ENCODE data around the gene FAM241A. TPM values are rescaled to one million over a fixed set of nuclear protein-coding genes. Genes with fewer than 3 reads are reported as not detected.

Gene FAM241A
- total and polyA plus RNA-seq, 9 of the 15 experiments (the other 6 are each of a cell fraction or from before 2014, with no cell fraction given) = 2.3 to 8.5 (median 5.3) TPM

DNA sequence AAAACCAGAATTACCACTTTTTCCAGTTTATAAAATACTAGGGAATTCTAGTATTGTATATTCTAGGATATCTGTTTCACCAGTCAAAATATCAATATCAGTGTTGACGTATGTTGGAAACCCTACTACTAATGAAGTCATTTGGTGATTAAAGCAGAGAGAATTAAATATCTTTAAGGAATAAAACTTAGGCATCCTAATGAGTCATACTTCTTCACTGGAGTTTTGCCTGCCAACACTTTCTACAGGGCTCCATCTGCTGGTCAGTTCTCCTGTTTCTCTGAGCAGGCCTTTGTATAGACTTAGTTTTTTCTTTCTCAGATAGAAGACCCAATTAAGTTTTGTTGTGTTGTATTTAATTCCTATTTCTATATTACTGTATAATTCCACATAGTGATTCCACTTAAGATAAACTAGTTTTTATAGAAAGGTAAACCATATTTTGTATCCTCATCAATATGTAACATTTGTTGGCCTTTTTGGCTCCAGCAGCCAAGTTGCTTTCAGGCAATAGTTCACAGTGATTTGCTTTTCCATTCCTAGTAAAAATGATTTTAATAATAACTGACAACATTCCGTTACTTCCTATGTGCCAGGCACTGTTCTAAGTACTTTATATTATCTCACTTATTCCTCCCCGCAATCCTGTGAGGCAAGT lies 89.8 kb downstream of the FAM241A start (continued):
- TF ChIP-seq JUND (IDR thresholded peaks at IDR 0.05; ENCODE audit: borderline replicate concordance, low read depth, low read length) (peak; percentile 80), JUND (tag; IDR thresholded peaks at IDR 0.05; ENCODE audit: borderline replicate concordance, low read depth, low read length) (peak; percentile 84), OTX1 (CRISPR knock-in tag; IDR thresholded peaks at IDR 0.05) (no peak), ZC3H8 (IDR thresholded peaks at IDR 0.05) (no peak), TGIF2 (CRISPR knock-in tag; IDR thresholded peaks at IDR 0.05) (no peak), PTTG1 (tag; IDR thresholded peaks at IDR 0.05; ENCODE audit: low read depth) (no peak), SMAD4 (CRISPR knock-in tag; conservative IDR thresholded peaks at IDR 0.05) (no peak), MYNN (IDR thresholded peaks at IDR 0.05) (no peak), MYNN (CRISPR knock-in tag; IDR thresholded peaks at IDR 0.05) (no peak), ELF1 (tag; IDR thresholded peaks at IDR 0.05) (no peak), KLF13 (tag; IDR thresholded peaks at IDR 0.05; ENCODE audit: borderline replicate concordance, low read depth) (no peak), SRSF3 (IDR thresholded peaks at IDR 0.05; ENCODE audit: insufficient read depth, low read length) (no peak), ILF3 (IDR thresholded peaks at IDR 0.05; ENCODE audit: borderline replicate concordance) (no peak), ZFP36 (IDR thresholded peaks at IDR 0.05; ENCODE audit: low read depth, low read length, partially characterized antibody) (no peak), PCBP2 (IDR thresholded peaks at IDR 0.05; ENCODE audit: low read depth, low read length, poor library complexity, severe bottlenecking) (no peak), RBBP5 (IDR thresholded peaks at IDR 0.05; ENCODE audit: borderline replicate concordance, insufficient read depth, low read length, poor library complexity, severe bottlenecking) (no peak), TEAD1 (CRISPR knock-in tag; IDR thresholded peaks at IDR 0.05) (no peak), SREBF1 (IDR thresholded peaks at IDR 0.05; ENCODE audit: borderline replicate concordance, low read depth, low read length) (no peak), TAL1 (IDR thresholded peaks at IDR 0.05) (no peak), POLR3A (IDR thresholded peaks at IDR 0.05; ENCODE audit: borderline replicate concordance, extremely low read depth, insufficient read depth, insufficient read length) (no peak), GTF2A2 (tag; IDR thresholded peaks at IDR 0.05) (no peak), TAF9B (IDR thresholded peaks at IDR 0.05; ENCODE audit: partially characterized antibody) (no peak), SIN3B (IDR thresholded peaks at IDR 0.05; ENCODE audit: low read depth) (no peak), GTF2F1 (IDR thresholded peaks at IDR 0.05; ENCODE audit: low read depth, low read length) (no peak), DEAF1 (CRISPR knock-in tag; IDR thresholded peaks at IDR 0.05) (peak; percentile 73), SRSF7 (optimal IDR thresholded peaks at IDR 0.05; ENCODE audit: low read depth, low read length) (no peak), FOSL1 (tag; conservative IDR thresholded peaks at IDR 0.05) (peak; percentile 88)
- TF ChIP-seq, protein P1, sequence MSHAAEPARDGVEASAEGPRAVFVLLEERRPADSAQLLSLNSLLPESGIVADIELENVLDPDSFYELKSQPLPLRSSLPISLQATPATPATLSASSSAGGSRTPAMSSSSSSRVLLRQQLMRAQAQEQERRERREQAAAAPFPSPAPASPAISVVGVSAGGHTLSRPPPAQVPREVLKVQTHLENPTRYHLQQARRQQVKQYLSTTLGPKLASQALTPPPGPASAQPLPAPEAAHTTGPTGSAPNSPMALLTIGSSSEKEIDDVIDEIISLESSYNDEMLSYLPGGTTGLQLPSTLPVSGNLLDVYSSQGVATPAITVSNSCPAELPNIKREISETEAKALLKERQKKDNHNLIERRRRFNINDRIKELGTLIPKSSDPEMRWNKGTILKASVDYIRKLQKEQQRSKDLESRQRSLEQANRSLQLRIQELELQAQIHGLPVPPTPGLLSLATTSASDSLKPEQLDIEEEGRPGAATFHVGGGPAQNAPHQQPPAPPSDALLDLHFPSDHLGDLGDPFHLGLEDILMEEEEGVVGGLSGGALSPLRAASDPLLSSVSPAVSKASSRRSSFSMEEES (CRISPR knock-in tag; IDR thresholded peaks at IDR 0.05) = no peak

Measured in K562 (cell line).